A549 (cell line): ENCODE data around the gene USP3. TPM values are rescaled to one million over a fixed set of nuclear protein-coding genes. Genes with fewer than 3 reads are reported as not detected.

Source experiments
- ATAC-seq, 2 experiments: fragments of 200-7000 bp in 1 of 2; fragments of >200 bp in 1 of 2; cut with Nextera tagmentation in 1 of 2; cut with Tn5 transposase in 1 of 2; 3 replicates each; pipeline versions ENCODE4 v1.8.0 to v1.9.1; 2018 to 2020; ENCODE audit warnings: mild to moderate bottlenecking in 1 of 2, moderate library complexity in 1 of 2
- CTCF ChIA-PET: fragments of 300-600 bp; sonication (Branson Sonifier 250); formaldehyde crosslinking; extraction: SDS; loops from one replicate; lab custom pipeline; 2021; ENCODE audit warnings: antibody characterized with exemption, inconsistent platforms; lab: Yijun Ruan, JAX
- POLR2A ChIA-PET: fragments of 350-600 bp; formaldehyde crosslinking; extraction: SDS; loops from one replicate; lab custom pipeline; 2021; ENCODE audit warnings: antibody characterized with exemption, inconsistent platforms; lab: Yijun Ruan, JAX
- DNase-seq, 2 experiments: peaks; one replicate each; pipeline versions ENCODE4 v3.0.0 to v3.0.0-alpha.2; 2011 to 2016; ENCODE audit warnings: low read depth in 1 of 2, low spot score in 1 of 2
- FAIRE-seq: peaks from 2 replicates; lab custom pipeline; 2011; peaks lifted over from hg19 to GRCh38; lab: Jason Lieb, UNC
- H3K27ac ChIP-seq, 2 experiments: fragments of >200 bp; sonication (Bioruptor Twin); formaldehyde crosslinking; 3 replicates each; pipeline ENCODE4 v1.5.1; 2016 to 2017
- H3K4me1 ChIP-seq: fragments of >200 bp; sonication (Bioruptor Twin); formaldehyde crosslinking; 3 replicates; pipeline ENCODE4 v1.6.1; 2016
- H3K4me2 ChIP-seq: fragments of >200 bp; sonication (Bioruptor Twin); formaldehyde crosslinking; 3 replicates; pipeline ENCODE4 v1.6.1; 2016
- H3K4me3 ChIP-seq: fragments of >200 bp; sonication (Bioruptor Twin); formaldehyde crosslinking; 3 replicates; pipeline ENCODE4 v1.5.1; 2016
- H3K9me3 ChIP-seq: fragments of >200 bp; sonication (Bioruptor Twin); formaldehyde crosslinking; 3 replicates; pipeline ENCODE4 v1.6.1; 2016
- BHLHE40 ChIP-seq: IDR thresholded peaks from 2 replicates; pipeline ENCODE4 v1.6.1; 2012; ENCODE audit warnings: low read depth, low read length, inconsistent platforms
- CBX2 ChIP-seq: fragments of 200-600 bp; sonication (generic); IDR thresholded peaks from 2 replicates; pipeline ENCODE4 v1.6.1; 2016; ENCODE audit warnings: low read depth, mild to moderate bottlenecking, borderline replicate concordance
- CEBPB ChIP-seq, 2 experiments: fragments of >200 bp in 1 of 2; sonication (Bioruptor Twin) in 1 of 2; formaldehyde crosslinking in 1 of 2; IDR thresholded peaks; 2 replicates each; pipeline ENCODE4 v1.6.1; 2012 to 2016
- EP300 ChIP-seq, 2 experiments: fragments of >200 bp; sonication (Bioruptor Twin); formaldehyde crosslinking; IDR thresholded peaks; 2 replicates in 1 of 2; 3 replicates in 1 of 2; pipeline ENCODE4 v1.6.1; 2016 to 2017
- FOSB ChIP-seq: fragments of 250-450 bp; sonication (Bioruptor Pico); IDR thresholded peaks from 2 replicates; pipeline ENCODE4 v1.5.0; 2020; ENCODE audit warnings: mild to moderate bottlenecking, moderate library complexity
- FOXS1 ChIP-seq: fragments of 250-450 bp; sonication (Bioruptor Pico); IDR thresholded peaks from 2 replicates; pipeline ENCODE4 v1.5.0; 2020; ENCODE audit warnings: mild to moderate bottlenecking, moderate library complexity
- GATA3 ChIP-seq: IDR thresholded peaks from 2 replicates; pipeline ENCODE4 v1.6.1; 2012; ENCODE audit warnings: borderline replicate concordance
- HDAC2 ChIP-seq: fragments of 200-600 bp; sonication (generic); IDR thresholded peaks from 2 replicates; pipeline ENCODE4 v1.6.1; 2016
- HOXA7 ChIP-seq: fragments of 250-450 bp; sonication (Bioruptor Pico); IDR thresholded peaks from 2 replicates; pipeline ENCODE4 v1.5.0; 2020; ENCODE audit warnings: mild to moderate bottlenecking, moderate library complexity
- HOXB13 ChIP-seq: fragments of 250-450 bp; sonication (Bioruptor Pico); IDR thresholded peaks from 2 replicates; pipeline ENCODE4 v1.5.0; 2020; ENCODE audit warnings: low read depth, mild to moderate bottlenecking, moderate library complexity
- HOXB5 ChIP-seq: fragments of 250-450 bp; sonication (Bioruptor Pico); IDR thresholded peaks from 2 replicates; pipeline ENCODE4 v1.5.0; 2020; ENCODE audit warnings: mild to moderate bottlenecking, moderate library complexity
- JUN ChIP-seq, 2 experiments: fragments of >200 bp; sonication (Bioruptor Twin); formaldehyde crosslinking; IDR thresholded peaks; 2 replicates in 1 of 2; 3 replicates in 1 of 2; pipeline ENCODE4 v1.6.1; 2016 to 2017
- JUNB ChIP-seq: fragments of >200 bp; sonication (Bioruptor Twin); formaldehyde crosslinking; IDR thresholded peaks from 2 replicates; pipeline ENCODE4 v1.6.1; 2016
- MAFK ChIP-seq: fragments of 450-650 bp; IDR thresholded peaks from 2 replicates; pipeline ENCODE4 v1.6.1; 2014; ENCODE audit not compliant: partially characterized antibody
- NFE2L2 ChIP-seq: fragments of 150-350 bp; conservative IDR thresholded peaks from 2 replicates; pipeline ENCODE4 v1.6.1; 2014; ENCODE audit warnings: low read length
- NPAS2 ChIP-seq: fragments of 250-450 bp; sonication (Bioruptor Pico); IDR thresholded peaks from 2 replicates; pipeline ENCODE4 v1.8.0; 2022; ENCODE audit warnings: mild to moderate bottlenecking, moderate library complexity, borderline replicate concordance
- POLR2A ChIP-seq: IDR thresholded peaks from 2 replicates; pipeline ENCODE4 v1.6.1; 2012; ENCODE audit warnings: mild to moderate bottlenecking, low read length
- POLR2AphosphoS2 ChIP-seq: conservative IDR thresholded peaks from 2 replicates; pipeline ENCODE4 v1.6.1; 2012; ENCODE audit warnings: low read length, improper control_type of control experiment, inconsistent platforms
- RFX5 ChIP-seq: fragments of 450-650 bp; IDR thresholded peaks from 2 replicates; pipeline ENCODE4 v1.7.1; 2014; ENCODE audit warnings: antibody characterized with exemption, mild to moderate bottlenecking, moderate library complexity
- SREBF2 ChIP-seq: fragments of 450-650 bp; IDR thresholded peaks from 2 replicates; pipeline ENCODE4 v1.6.1; 2014; ENCODE audit warnings: mild to moderate bottlenecking, moderate library complexity
- TFCP2L1 ChIP-seq: fragments of 250-450 bp; sonication (Bioruptor Pico); IDR thresholded peaks from 2 replicates; pipeline ENCODE4 v1.5.0; 2021; ENCODE audit warnings: mild to moderate bottlenecking
- TP53 ChIP-seq: fragments of 250-450 bp; sonication (Bioruptor Pico); IDR thresholded peaks from 2 replicates; pipeline ENCODE4 v1.5.0; 2021; ENCODE audit warnings: mild to moderate bottlenecking, moderate library complexity
- ZC3H11A ChIP-seq: fragments of 450-650 bp; IDR thresholded peaks from 2 replicates; pipeline ENCODE4 v1.6.1; 2014; ENCODE audit warnings: antibody characterized with exemption, mild to moderate bottlenecking
- ZNF302 ChIP-seq: fragments of 250-450 bp; sonication (Bioruptor Pico); IDR thresholded peaks from 2 replicates; pipeline ENCODE4 v1.9.0; 2021; ENCODE audit warnings: inconsistent platforms, mild to moderate bottlenecking, moderate library complexity
- ZSCAN20 ChIP-seq: fragments of 250-450 bp; sonication (Bioruptor Pico); IDR thresholded peaks from 2 replicates; pipeline ENCODE4 v1.8.0; 2022; ENCODE audit warnings: mild to moderate bottlenecking, moderate library complexity
- WGBS: methylation state at CpG from one replicate; pipeline ENCODE4 v1.1.6; 2017; ENCODE audit errors: missing lambda C conversion rate; 5-methylcytosine and 5-hydroxymethylcytosine counted together
- polyA plus RNA-seq, 4 experiments: library from polyadenylated mRNA; depleted of rRNA in 3 of 4; stranded (reverse); fragments of >200 nt; fragmentation: RNase III in 1 of 4; extraction: RNeasy Plus Mini Kit Qiagen cat#74134 plus additional on column Dnase treatment in 1 of 4; gene quantifications; 2 replicates in 3 of 4; 3 replicates in 1 of 4; pipeline ENCODE4 v1.2.3, GENCODE V29; 2011 to 2017
- TF ChIP-seq, protein P1 (sequence below): fragments of 200-600 bp; sonication (generic); IDR thresholded peaks from 2 replicates; pipeline ENCODE4 v1.6.1; 2016; ENCODE audit warnings: antibody characterized with exemption, mild to moderate bottlenecking, moderate library complexity
- TF ChIP-seq, protein P2 (sequence below): fragments of 150-350 bp; IDR thresholded peaks from 2 replicates; pipeline ENCODE4 v1.6.1; 2014; ENCODE audit warnings: low read depth, mild to moderate bottlenecking, low read length
- TF ChIP-seq, protein P3 (sequence below): fragments of >200 bp; sonication (Bioruptor Twin); formaldehyde crosslinking; IDR thresholded peaks from 3 replicates; pipeline ENCODE4 v1.6.1; 2016
- TF ChIP-seq, protein P4 (sequence below): IDR thresholded peaks from 2 replicates; pipeline ENCODE4 v1.6.1; 2012
- TF ChIP-seq, protein P5 (sequence below): fragments of >200 bp; sonication (Bioruptor Twin); formaldehyde crosslinking; IDR thresholded peaks from 2 replicates; pipeline ENCODE4 v1.6.1; 2016
- TF ChIP-seq, protein P6 (sequence below): IDR thresholded peaks from 2 replicates; pipeline ENCODE4 v1.6.1; 2012
- TF ChIP-seq, protein P7 (sequence below): fragments of >200 bp; sonication (Bioruptor Twin); formaldehyde crosslinking; IDR thresholded peaks from 3 replicates; pipeline ENCODE4 v1.5.1; 2016

Gene USP3
- polyA plus RNA-seq, 2 of the 4 experiments (the other 2 are of a cell fraction): 41.8 to 99.1 TPM

DNA sequence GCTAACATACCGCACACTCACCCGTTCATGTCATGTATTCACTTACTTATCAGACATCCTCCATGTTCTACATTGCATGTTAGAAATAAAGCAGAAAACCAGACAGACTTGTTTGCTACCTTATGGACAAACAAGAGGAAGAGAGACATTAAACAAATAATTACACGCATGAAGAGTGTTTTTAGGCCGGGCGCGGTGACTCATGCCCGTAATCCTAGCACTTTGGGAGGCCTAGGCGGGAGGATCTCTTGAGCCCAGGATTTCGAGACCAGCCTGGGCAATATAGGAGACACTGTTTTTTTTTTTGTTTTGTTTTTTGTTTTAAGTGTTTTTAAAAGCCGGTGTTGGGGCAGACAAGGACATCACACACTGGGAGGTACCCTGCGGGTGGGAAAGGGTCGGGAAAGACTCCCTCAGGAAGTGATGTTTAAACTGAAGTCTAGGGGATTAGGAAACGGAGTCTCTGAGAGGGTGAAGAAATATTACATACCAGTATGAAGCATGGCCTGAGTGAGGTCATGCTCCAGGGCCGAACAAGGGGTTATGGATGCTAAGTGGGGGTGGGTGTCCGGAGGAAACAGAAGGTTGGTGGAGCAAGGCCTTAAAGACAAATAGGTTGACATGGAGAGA is 2.1 kb upstream of the USP3 start:
- 0 out of 3 replicates have a peak, but pooled peaks cover 5% of the 10 kb centered on the region for H3K9me3 ChIP-seq
- peak in 1 of 2 experiments; percentile 79 for DNase-seq
- peak overlapping the region; percentile 28; the same call in 2 of the 3 replicates for H3K4me3 ChIP-seq
- ChIA-PET POLR2A (interaction anchor here (1.0 to 6.2 kb wide), 8 partner anchors 8 to 97 kb away, joined by 3 to 49 read pairs (median 8); no protein-coding TSS in a partner anchor), CTCF (interaction anchor here (0.7 to 8.7 kb wide), 7 partner anchors 9 to 97 kb away, joined by 3 to 161 read pairs (median 8); no protein-coding TSS in a partner anchor)
- H3K27ac ChIP-seq: peak overlapping the region; percentile 99
- H3K4me2 ChIP-seq: peak overlapping the region; percentile 93
- H3K4me1 ChIP-seq: peaks cover 61% of the 10 kb centered on the region
- WGBS: 18% methylated on average over 15 of the region's 15 CpGs
- FAIRE-seq: no peak
- no peak for ATAC-seq
- TF ChIP-seq, protein P1, sequence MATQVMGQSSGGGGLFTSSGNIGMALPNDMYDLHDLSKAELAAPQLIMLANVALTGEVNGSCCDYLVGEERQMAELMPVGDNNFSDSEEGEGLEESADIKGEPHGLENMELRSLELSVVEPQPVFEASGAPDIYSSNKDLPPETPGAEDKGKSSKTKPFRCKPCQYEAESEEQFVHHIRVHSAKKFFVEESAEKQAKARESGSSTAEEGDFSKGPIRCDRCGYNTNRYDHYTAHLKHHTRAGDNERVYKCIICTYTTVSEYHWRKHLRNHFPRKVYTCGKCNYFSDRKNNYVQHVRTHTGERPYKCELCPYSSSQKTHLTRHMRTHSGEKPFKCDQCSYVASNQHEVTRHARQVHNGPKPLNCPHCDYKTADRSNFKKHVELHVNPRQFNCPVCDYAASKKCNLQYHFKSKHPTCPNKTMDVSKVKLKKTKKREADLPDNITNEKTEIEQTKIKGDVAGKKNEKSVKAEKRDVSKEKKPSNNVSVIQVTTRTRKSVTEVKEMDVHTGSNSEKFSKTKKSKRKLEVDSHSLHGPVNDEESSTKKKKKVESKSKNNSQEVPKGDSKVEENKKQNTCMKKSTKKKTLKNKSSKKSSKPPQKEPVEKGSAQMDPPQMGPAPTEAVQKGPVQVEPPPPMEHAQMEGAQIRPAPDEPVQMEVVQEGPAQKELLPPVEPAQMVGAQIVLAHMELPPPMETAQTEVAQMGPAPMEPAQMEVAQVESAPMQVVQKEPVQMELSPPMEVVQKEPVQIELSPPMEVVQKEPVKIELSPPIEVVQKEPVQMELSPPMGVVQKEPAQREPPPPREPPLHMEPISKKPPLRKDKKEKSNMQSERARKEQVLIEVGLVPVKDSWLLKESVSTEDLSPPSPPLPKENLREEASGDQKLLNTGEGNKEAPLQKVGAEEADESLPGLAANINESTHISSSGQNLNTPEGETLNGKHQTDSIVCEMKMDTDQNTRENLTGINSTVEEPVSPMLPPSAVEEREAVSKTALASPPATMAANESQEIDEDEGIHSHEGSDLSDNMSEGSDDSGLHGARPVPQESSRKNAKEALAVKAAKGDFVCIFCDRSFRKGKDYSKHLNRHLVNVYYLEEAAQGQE: no peak
- TF ChIP-seq HOXA7 (CRISPR knock-in tag) (no peak; the same call in 1 of the 2 replicates), POLR2AphosphoS2 (no peak), EP300 (IDR thresholded peaks at IDR 0.05) (0 out of 5 replicates have a peak, but pooled peaks of 1 of the 2 experiments have one; percentile 11), MAFK (no peak), FOXS1 (CRISPR knock-in tag) (no peak), NPAS2 (CRISPR knock-in tag) (no peak), BHLHE40 (no peak), CBX2 (no peak), ZC3H11A (no peak), RFX5 (no peak), HOXB5 (0 out of 2 replicates have a peak, but pooled peaks have one; percentile 11), GATA3 (peak; percentile 52; the same call in 1 of the 2 replicates), ZSCAN20 (CRISPR knock-in tag) (peak; percentile 55; the same call in 1 of the 2 replicates), SREBF2 (no peak), POLR2A (no peak), JUN (IDR thresholded peaks at IDR 0.05) (no peak), TP53 (CRISPR knock-in tag) (no peak), ZNF302 (CRISPR knock-in tag) (peak; percentile 11; the same call in 1 of the 2 replicates), HDAC2 (no peak), CEBPB (IDR thresholded peaks at IDR 0.05) (0 out of 4 replicates have a peak, but pooled peaks of 1 of the 2 experiments have one; percentile 26), NFE2L2 (no peak), JUNB (no peak), TFCP2L1 (CRISPR knock-in tag) (no peak), HOXB13 (CRISPR knock-in tag) (no peak), FOSB (CRISPR knock-in tag) (no peak)
- TF ChIP-seq, protein P2, sequence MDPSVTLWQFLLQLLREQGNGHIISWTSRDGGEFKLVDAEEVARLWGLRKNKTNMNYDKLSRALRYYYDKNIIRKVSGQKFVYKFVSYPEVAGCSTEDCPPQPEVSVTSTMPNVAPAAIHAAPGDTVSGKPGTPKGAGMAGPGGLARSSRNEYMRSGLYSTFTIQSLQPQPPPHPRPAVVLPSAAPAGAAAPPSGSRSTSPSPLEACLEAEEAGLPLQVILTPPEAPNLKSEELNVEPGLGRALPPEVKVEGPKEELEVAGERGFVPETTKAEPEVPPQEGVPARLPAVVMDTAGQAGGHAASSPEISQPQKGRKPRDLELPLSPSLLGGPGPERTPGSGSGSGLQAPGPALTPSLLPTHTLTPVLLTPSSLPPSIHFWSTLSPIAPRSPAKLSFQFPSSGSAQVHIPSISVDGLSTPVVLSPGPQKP: no peak
- TF ChIP-seq, protein P3, sequence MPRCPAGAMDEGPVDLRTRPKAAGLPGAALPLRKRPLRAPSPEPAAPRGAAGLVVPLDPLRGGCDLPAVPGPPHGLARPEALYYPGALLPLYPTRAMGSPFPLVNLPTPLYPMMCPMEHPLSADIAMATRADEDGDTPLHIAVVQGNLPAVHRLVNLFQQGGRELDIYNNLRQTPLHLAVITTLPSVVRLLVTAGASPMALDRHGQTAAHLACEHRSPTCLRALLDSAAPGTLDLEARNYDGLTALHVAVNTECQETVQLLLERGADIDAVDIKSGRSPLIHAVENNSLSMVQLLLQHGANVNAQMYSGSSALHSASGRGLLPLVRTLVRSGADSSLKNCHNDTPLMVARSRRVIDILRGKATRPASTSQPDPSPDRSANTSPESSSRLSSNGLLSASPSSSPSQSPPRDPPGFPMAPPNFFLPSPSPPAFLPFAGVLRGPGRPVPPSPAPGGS: no peak
- TF ChIP-seq, protein P4, sequence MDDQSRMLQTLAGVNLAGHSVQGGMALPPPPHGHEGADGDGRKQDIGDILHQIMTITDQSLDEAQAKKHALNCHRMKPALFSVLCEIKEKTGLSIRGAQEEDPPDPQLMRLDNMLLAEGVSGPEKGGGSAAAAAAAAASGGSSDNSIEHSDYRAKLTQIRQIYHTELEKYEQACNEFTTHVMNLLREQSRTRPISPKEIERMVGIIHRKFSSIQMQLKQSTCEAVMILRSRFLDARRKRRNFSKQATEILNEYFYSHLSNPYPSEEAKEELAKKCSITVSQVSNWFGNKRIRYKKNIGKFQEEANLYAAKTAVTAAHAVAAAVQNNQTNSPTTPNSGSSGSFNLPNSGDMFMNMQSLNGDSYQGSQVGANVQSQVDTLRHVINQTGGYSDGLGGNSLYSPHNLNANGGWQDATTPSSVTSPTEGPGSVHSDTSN: no peak
- TF ChIP-seq, protein P5, sequence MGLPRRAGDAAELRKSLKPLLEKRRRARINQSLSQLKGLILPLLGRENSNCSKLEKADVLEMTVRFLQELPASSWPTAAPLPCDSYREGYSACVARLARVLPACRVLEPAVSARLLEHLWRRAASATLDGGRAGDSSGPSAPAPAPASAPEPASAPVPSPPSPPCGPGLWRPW: no peak
- TF ChIP-seq, protein P6, sequence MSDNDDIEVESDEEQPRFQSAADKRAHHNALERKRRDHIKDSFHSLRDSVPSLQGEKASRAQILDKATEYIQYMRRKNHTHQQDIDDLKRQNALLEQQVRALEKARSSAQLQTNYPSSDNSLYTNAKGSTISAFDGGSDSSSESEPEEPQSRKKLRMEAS: peak; percentile 69
- TF ChIP-seq, protein P7, sequence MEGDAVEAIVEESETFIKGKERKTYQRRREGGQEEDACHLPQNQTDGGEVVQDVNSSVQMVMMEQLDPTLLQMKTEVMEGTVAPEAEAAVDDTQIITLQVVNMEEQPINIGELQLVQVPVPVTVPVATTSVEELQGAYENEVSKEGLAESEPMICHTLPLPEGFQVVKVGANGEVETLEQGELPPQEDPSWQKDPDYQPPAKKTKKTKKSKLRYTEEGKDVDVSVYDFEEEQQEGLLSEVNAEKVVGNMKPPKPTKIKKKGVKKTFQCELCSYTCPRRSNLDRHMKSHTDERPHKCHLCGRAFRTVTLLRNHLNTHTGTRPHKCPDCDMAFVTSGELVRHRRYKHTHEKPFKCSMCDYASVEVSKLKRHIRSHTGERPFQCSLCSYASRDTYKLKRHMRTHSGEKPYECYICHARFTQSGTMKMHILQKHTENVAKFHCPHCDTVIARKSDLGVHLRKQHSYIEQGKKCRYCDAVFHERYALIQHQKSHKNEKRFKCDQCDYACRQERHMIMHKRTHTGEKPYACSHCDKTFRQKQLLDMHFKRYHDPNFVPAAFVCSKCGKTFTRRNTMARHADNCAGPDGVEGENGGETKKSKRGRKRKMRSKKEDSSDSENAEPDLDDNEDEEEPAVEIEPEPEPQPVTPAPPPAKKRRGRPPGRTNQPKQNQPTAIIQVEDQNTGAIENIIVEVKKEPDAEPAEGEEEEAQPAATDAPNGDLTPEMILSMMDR: no peak
